ENCODE data around the gene NFE2L1. TPM values are rescaled to one million over a fixed set of nuclear protein-coding genes. Genes with fewer than 3 reads are reported as not detected.
"Not testable (repeated sequence)": the region's sequence is repeated elsewhere in the genome, so short reads cannot be mapped to it uniquely, and the experiment has no call there.

The NFE2L1 gene, protein sequence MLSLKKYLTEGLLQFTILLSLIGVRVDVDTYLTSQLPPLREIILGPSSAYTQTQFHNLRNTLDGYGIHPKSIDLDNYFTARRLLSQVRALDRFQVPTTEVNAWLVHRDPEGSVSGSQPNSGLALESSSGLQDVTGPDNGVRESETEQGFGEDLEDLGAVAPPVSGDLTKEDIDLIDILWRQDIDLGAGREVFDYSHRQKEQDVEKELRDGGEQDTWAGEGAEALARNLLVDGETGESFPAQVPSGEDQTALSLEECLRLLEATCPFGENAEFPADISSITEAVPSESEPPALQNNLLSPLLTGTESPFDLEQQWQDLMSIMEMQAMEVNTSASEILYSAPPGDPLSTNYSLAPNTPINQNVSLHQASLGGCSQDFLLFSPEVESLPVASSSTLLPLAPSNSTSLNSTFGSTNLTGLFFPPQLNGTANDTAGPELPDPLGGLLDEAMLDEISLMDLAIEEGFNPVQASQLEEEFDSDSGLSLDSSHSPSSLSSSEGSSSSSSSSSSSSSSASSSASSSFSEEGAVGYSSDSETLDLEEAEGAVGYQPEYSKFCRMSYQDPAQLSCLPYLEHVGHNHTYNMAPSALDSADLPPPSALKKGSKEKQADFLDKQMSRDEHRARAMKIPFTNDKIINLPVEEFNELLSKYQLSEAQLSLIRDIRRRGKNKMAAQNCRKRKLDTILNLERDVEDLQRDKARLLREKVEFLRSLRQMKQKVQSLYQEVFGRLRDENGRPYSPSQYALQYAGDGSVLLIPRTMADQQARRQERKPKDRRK
- total RNA-seq (10 to 100 TPM; 87.4 to 94.2 TPM), polyA plus RNA-seq (ENCODE audit: insufficient read length in 2 of 2) (100 to 1,000 TPM; 139 to 148 TPM)
- long read RNA-seq, donor 1, full-length matches to known transcripts, result 40 of 178 reads
- long read RNA-seq, donor 1, partial matches to known transcripts, result 138 of 178 reads
- long read RNA-seq, donor 1, other reads (novel, unspliced or antisense), result 0 of 178 reads
- long read RNA-seq, donor 2, full-length matches to known transcripts, result 10 of 41 reads
- long read RNA-seq, donor 2, partial matches to known transcripts, result 31 of 41 reads
- long read RNA-seq, donor 2, other reads (novel, unspliced or antisense), result 0 of 41 reads
- long read RNA-seq, donor 3, full-length matches to known transcripts, result 4 of 59 reads
- long read RNA-seq, donor 3, partial matches to known transcripts, result 55 of 59 reads
- long read RNA-seq, donor 3, other reads (novel, unspliced or antisense), result 0 of 59 reads
- long read RNA-seq, donor 4, full-length matches to known transcripts, result 16 of 36 reads
- long read RNA-seq, donor 4, partial matches to known transcripts, result 20 of 36 reads
- long read RNA-seq, donor 4, other reads (novel, unspliced or antisense), result 0 of 36 reads

DNA sequence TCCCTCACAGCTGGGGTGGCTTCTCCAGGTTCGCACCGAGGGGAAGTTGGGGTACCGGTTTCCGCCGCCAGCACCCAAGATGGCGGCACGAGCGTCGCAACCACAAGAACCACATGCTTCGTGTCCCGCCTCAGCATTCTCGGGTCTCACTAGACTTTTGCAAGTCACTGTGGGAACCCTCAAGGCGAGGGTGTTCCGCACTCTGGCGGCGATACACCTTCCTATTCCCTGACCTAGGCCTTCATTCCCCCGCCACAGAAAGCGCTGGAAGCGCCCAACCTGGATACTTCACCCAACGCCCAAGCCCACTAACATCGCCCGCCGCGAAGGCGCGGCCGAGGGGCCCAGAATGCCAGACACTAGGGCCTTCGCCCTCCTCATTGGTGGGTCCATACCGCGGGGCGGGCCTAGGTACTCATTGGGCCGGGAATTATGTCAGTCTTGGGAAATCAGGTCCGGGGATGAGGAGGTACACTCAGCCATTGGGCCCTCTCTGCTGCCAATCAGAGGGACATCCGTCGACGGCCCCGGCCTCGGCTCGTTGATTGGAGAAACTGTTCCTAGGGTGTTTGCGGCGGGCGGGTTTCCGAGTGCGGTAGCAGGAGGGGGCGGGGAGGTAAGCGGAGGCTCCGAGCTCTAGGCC, at the start of gene NFE2L1:
Gene NFE2L1, plus strand, starts transcription at position 619 of the 643 bp plus-strand sequence. CDS start 2,760 bp downstream, outside the sequence.
- Histone ChIP-seq H3K36me3 (ENCODE audit: control insufficient read depth, insufficient read depth, low read length) (peaks cover 13% of the 10 kb centered on the region), H3K27ac (ENCODE audit: low read depth, low read length) (peak within 1 kb of the TSS; percentile 99), H3K4me1 (ENCODE audit: control insufficient read depth, insufficient read depth, low read length) (peaks cover 47% of the 10 kb centered on the region), H3K4me3 (ENCODE audit: low read depth, low read length) (peak within 1 kb of the TSS; percentile 84), H3K27me3 (ENCODE audit: control insufficient read depth, insufficient read depth, low read length) (no peaks in the 10 kb centered on the region), H3K9me3 (ENCODE audit: control insufficient read depth, insufficient read depth, low read length) (no peaks in the 10 kb centered on the region)
- peak; percentile 97 to 100 (median 98) for DNase-seq (ENCODE audit: low read depth in 4 of 6, low spot score in 6 of 6)
- 0% methylated on average over 47 of the region's 47 CpGs for WGBS (ENCODE audit: insufficient coverage)

GRCh38 chr17:47999582-47999981, 48.6 kb upstream of the NFE2L1 start:
- H3K27ac ChIP-seq (ENCODE audit: low read depth, low read length), result no peak overlapping the region
- 17% methylated on average over 2 of the region's 4 CpGs for WGBS (ENCODE audit: insufficient coverage)
- no peak overlapping the region for H3K4me3 ChIP-seq (ENCODE audit: low read depth, low read length)
- H3K9me3 ChIP-seq (ENCODE audit: control insufficient read depth, insufficient read depth, low read length), result no peaks in the 10 kb centered on the region
- H3K36me3 ChIP-seq (ENCODE audit: control insufficient read depth, insufficient read depth, low read length), result no peaks in the 10 kb centered on the region
- peaks cover 63% of the 10 kb centered on the region for H3K4me1 ChIP-seq (ENCODE audit: control insufficient read depth, insufficient read depth, low read length)
- no peaks in the 10 kb centered on the region for H3K27me3 ChIP-seq (ENCODE audit: control insufficient read depth, insufficient read depth, low read length)
- no peak for DNase-seq (ENCODE audit: low read depth in 4 of 6, low spot score in 6 of 6)

DNA sequence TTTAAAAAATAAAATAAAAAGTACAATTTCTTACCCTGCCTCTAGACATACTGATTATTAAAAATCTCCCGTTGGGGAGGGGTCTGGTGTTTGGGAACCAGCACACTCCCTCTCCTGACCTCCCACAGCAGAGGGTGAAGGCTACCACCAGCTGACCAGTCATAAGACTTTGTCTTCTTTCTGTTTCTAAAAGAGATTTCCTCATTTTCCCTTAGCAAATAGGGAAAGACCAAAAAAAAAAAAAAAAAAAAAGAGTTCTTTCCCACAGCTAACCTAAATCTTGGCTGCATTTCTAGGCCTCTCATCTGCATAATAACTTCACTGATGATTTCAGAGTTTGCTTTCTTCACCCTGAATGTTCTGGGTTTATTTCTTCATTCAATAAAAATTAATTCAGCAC, 47.0 kb upstream of the NFE2L1 start:
- no CpG with 5 or more reads among the region's 1 CpG for WGBS (ENCODE audit: insufficient coverage)
- H3K36me3 ChIP-seq (ENCODE audit: control insufficient read depth, insufficient read depth, low read length), result no peaks in the 10 kb centered on the region
- DNase-seq (ENCODE audit: low read depth in 4 of 6, low spot score in 6 of 6), result no peak
- H3K27me3 ChIP-seq (ENCODE audit: control insufficient read depth, insufficient read depth, low read length), result no peaks in the 10 kb centered on the region
- H3K4me3 ChIP-seq (ENCODE audit: low read depth, low read length), result no peak overlapping the region
- no peak overlapping the region for H3K27ac ChIP-seq (ENCODE audit: low read depth, low read length)
- peaks cover 60% of the 10 kb centered on the region for H3K4me1 ChIP-seq (ENCODE audit: control insufficient read depth, insufficient read depth, low read length)
- no peaks in the 10 kb centered on the region for H3K9me3 ChIP-seq (ENCODE audit: control insufficient read depth, insufficient read depth, low read length)

DNA sequence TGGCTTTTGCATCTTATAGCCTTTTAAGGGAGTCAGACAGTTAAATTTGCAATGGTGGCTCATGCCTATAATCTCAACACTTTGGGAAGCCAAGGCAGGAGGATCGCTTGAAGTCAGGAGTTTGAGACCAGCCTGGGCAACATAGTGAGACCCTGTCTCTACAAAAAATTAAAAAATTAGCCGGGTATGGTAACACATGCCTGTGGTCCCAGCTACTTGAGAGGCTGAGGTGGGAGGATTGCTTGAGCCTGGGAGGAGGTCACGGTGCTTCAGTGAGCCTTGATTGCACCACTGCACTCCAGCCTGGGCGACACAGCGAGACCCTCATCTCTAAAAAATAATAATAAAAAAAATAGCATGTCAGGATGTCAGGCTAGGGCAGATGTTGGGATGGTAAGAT, 46.5 kb upstream of the NFE2L1 start:
- not testable (repeated sequence) for H3K27me3 ChIP-seq (ENCODE audit: control insufficient read depth, insufficient read depth, low read length); H3K36me3 ChIP-seq (ENCODE audit: control insufficient read depth, insufficient read depth, low read length); H3K4me3 ChIP-seq (ENCODE audit: low read depth, low read length); DNase-seq (ENCODE audit: low read depth in 4 of 6, low spot score in 6 of 6); H3K9me3 ChIP-seq (ENCODE audit: control insufficient read depth, insufficient read depth, low read length)
- 80% methylated on average over 1 of the region's 5 CpGs for WGBS (ENCODE audit: insufficient coverage)
- peak overlapping the region; percentile 87 for H3K27ac ChIP-seq (ENCODE audit: low read depth, low read length)
- H3K4me1 ChIP-seq (ENCODE audit: control insufficient read depth, insufficient read depth, low read length), result peaks cover 56% of the 10 kb centered on the region

DNA sequence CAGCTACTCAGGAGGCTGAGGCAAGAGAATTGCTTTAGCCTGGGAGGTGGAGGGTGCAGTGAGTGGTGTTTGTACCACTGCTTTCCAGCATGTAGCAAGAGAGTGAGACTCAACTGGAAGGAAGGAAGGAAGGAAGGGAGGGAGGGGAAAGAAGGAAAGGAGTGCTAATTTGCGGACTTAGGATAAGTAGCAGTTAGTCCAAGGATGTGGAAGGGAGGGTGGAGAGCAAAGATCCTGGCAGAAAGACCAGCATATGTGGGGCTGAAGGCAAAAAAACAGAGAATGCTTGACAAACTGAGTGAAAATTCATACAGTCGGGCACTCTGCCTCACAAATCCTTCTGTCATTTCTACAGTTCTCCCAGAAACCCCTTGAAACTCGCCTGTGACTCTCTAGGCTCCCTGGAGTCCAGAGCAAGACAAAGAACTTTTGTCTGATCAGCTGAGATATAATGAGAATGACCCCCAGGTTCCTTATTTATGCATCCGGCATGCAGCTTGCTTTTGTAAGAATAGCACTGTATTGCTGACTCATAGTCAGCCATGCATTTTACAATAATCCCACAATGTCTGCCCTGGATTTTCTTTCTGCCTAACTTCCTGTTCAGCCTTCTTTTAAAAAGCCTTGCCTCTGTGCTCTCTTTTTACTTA, 45.8 kb upstream of the NFE2L1 start:
- no peaks in the 10 kb centered on the region for H3K36me3 ChIP-seq (ENCODE audit: control insufficient read depth, insufficient read depth, low read length)
- no peaks in the 10 kb centered on the region for H3K9me3 ChIP-seq (ENCODE audit: control insufficient read depth, insufficient read depth, low read length)
- DNase-seq (ENCODE audit: low read depth in 4 of 6, low spot score in 6 of 6), result peak in 2 of 6 donors; percentile 79 to 91
- H3K4me3 ChIP-seq (ENCODE audit: low read depth, low read length), result no peak overlapping the region
- WGBS (ENCODE audit: insufficient coverage), result 27% methylated on average over 2 of the region's 4 CpGs
- H3K27me3 ChIP-seq (ENCODE audit: control insufficient read depth, insufficient read depth, low read length), result no peaks in the 10 kb centered on the region
- peak overlapping the region; percentile 87 for H3K27ac ChIP-seq (ENCODE audit: low read depth, low read length)
- peaks cover 55% of the 10 kb centered on the region for H3K4me1 ChIP-seq (ENCODE audit: control insufficient read depth, insufficient read depth, low read length)

DNA sequence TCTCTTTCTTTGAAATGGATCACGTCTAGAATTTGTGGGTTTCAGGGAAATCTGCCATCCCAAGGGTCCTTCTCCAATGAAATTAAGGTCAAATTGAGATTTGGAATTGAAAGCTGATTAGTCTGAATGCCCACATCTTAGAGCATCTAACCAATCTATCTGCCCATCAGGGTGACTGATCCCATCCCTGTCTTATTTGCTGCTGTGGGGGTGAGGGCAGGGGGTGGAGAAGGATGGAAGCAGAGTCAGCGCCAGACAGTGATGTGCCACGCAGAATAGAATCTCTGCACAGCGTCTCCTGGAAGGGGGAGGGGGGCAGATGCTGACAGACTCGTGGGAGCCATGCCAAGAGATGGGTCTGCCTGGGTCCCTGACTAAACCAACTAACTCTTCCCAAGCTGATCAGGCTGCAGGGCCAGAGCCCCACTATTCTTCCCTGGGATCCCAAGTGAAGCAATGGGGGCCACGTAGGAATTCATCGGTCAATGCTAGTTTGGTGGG, 45.2 kb upstream of the NFE2L1 start:
- H3K4me3 ChIP-seq (ENCODE audit: low read depth, low read length), result no peak overlapping the region
- peaks cover 49% of the 10 kb centered on the region for H3K4me1 ChIP-seq (ENCODE audit: control insufficient read depth, insufficient read depth, low read length)
- DNase-seq (ENCODE audit: low read depth in 4 of 6, low spot score in 6 of 6), result no peak
- no peaks in the 10 kb centered on the region for H3K36me3 ChIP-seq (ENCODE audit: control insufficient read depth, insufficient read depth, low read length)
- WGBS (ENCODE audit: insufficient coverage), result 10% methylated on average over 6 of the region's 7 CpGs
- H3K27me3 ChIP-seq (ENCODE audit: control insufficient read depth, insufficient read depth, low read length), result no peaks in the 10 kb centered on the region
- peak overlapping the region; percentile 87 for H3K27ac ChIP-seq (ENCODE audit: low read depth, low read length)
- H3K9me3 ChIP-seq (ENCODE audit: control insufficient read depth, insufficient read depth, low read length), result no peaks in the 10 kb centered on the region

GRCh38 chr17:48003417-48004151, 44.6 kb upstream of the NFE2L1 start:
- Histone ChIP-seq H3K36me3 (ENCODE audit: control insufficient read depth, insufficient read depth, low read length) (no peaks in the 10 kb centered on the region), H3K4me3 (ENCODE audit: low read depth, low read length) (no peak overlapping the region), H3K4me1 (ENCODE audit: control insufficient read depth, insufficient read depth, low read length) (peaks cover 48% of the 10 kb centered on the region), H3K9me3 (ENCODE audit: control insufficient read depth, insufficient read depth, low read length) (no peaks in the 10 kb centered on the region), H3K27me3 (ENCODE audit: control insufficient read depth, insufficient read depth, low read length) (no peaks in the 10 kb centered on the region), H3K27ac (ENCODE audit: low read depth, low read length) (peak overlapping the region; percentile 87)
- peak in 2 of 6 donors; percentile 95 for DNase-seq (ENCODE audit: low read depth in 4 of 6, low spot score in 6 of 6)
- 9% methylated on average over 17 of the region's 17 CpGs for WGBS (ENCODE audit: insufficient coverage)

GRCh38 chr17:48004983-48005382, 43.2 kb upstream of the NFE2L1 start:
- Histone ChIP-seq H3K4me3 (ENCODE audit: low read depth, low read length) (no peak overlapping the region), H3K9me3 (ENCODE audit: control insufficient read depth, insufficient read depth, low read length) (no peaks in the 10 kb centered on the region), H3K27ac (ENCODE audit: low read depth, low read length) (peak overlapping the region; percentile 7), H3K36me3 (ENCODE audit: control insufficient read depth, insufficient read depth, low read length) (no peaks in the 10 kb centered on the region), H3K4me1 (ENCODE audit: control insufficient read depth, insufficient read depth, low read length) (peaks cover 43% of the 10 kb centered on the region), H3K27me3 (ENCODE audit: control insufficient read depth, insufficient read depth, low read length) (no peaks in the 10 kb centered on the region)
- 37% methylated on average over 2 of the region's 3 CpGs for WGBS (ENCODE audit: insufficient coverage)
- no peak for DNase-seq (ENCODE audit: low read depth in 4 of 6, low spot score in 6 of 6)
